ENCODE data around the gene DDX11. TPM values are rescaled to one million over a fixed set of nuclear protein-coding genes. Genes with fewer than 3 reads are reported as not detected.
A peak's percentile ranks its signal among the peaks of the same experiment; 100 is the strongest.
"Not testable (repeated sequence)": the region's sequence is repeated elsewhere in the genome, so short reads cannot be mapped to it uniquely, and the experiment has no call there.

Gene DDX11
- total RNA-seq, 2 donors from 2014 or later: 1.1 to 5.3 TPM

- peaks cover 0 to 23% of the 10 kb centered on the region in 2 donors for H3K4me1 ChIP-seq
- H3K9me3 ChIP-seq: no peaks in the 10 kb centered on the region
- H3K36me3 ChIP-seq: no peaks in the 10 kb centered on the region
- H3K27me3 ChIP-seq: no peaks in the 10 kb centered on the region
- H3K27ac ChIP-seq: no peak overlapping the region
- no peak overlapping the region for H3K4me3 ChIP-seq
- DNase-seq (ENCODE audit: low spot score): no peak
- TF ChIP-seq CTCF (IDR thresholded peaks at IDR 0.05): no peak
These were observed 35.7 kb upstream of the DDX11 start for GRCh38 chr12:31037931-31038330.

GRCh38 chr12:31041033-31041564, 32.6 kb upstream of the DDX11 start:
- Histone ChIP-seq H3K9me3 (no peaks in the 10 kb centered on the region), H3K4me1 (peaks cover 0 to 13% of the 10 kb centered on the region in 2 donors), H3K36me3 (no peaks in the 10 kb centered on the region), H3K27me3 (no peaks in the 10 kb centered on the region), H3K27ac (peak overlapping the region in 1 of 2 donors; percentile 7), H3K4me3 (no peak overlapping the region)
- no peak for DNase-seq (ENCODE audit: low spot score)
- TF ChIP-seq CTCF (IDR thresholded peaks at IDR 0.05): no peak

GRCh38 chr12:31050143-31050542, 23.5 kb upstream of the DDX11 start:
- not testable (repeated sequence) for H3K27ac ChIP-seq; H3K27me3 ChIP-seq; H3K9me3 ChIP-seq; H3K36me3 ChIP-seq; H3K4me1 ChIP-seq; DNase-seq (ENCODE audit: low spot score); H3K4me3 ChIP-seq

- H3K4me1 ChIP-seq; H3K9me3 ChIP-seq; H3K36me3 ChIP-seq; H3K4me3 ChIP-seq; H3K27ac ChIP-seq; DNase-seq (ENCODE audit: low spot score); H3K27me3 ChIP-seq: not testable (repeated sequence)
These were observed 23.1 kb upstream of the DDX11 start for GRCh38 chr12:31050548-31050947.

- not testable (repeated sequence) for H3K36me3 ChIP-seq; H3K4me3 ChIP-seq; H3K27ac ChIP-seq; H3K4me1 ChIP-seq; DNase-seq (ENCODE audit: low spot score); H3K9me3 ChIP-seq; H3K27me3 ChIP-seq
These were observed 22.0 kb upstream of the DDX11 start for GRCh38 chr12:31051692-31052091.

GRCh38 chr12:31052121-31052520, 21.5 kb upstream of the DDX11 start:
- DNase-seq (ENCODE audit: low spot score); H3K27ac ChIP-seq; H3K4me3 ChIP-seq; H3K36me3 ChIP-seq; H3K9me3 ChIP-seq; H3K27me3 ChIP-seq; H3K4me1 ChIP-seq: not testable (repeated sequence)

GRCh38 chr12:31052666-31053439, 20.8 kb upstream of the DDX11 start:
- H3K27me3 ChIP-seq; H3K9me3 ChIP-seq; H3K4me1 ChIP-seq; H3K27ac ChIP-seq; H3K36me3 ChIP-seq; H3K4me3 ChIP-seq; DNase-seq (ENCODE audit: low spot score): not testable (repeated sequence)

- H3K9me3 ChIP-seq; H3K27ac ChIP-seq; H3K4me1 ChIP-seq; H3K4me3 ChIP-seq; H3K27me3 ChIP-seq; DNase-seq (ENCODE audit: low spot score); H3K36me3 ChIP-seq: not testable (repeated sequence)
- TF ChIP-seq CTCF (IDR thresholded peaks at IDR 0.05): peak in 1 of 2 donors; percentile 47
These were observed 19.7 kb upstream of the DDX11 start for GRCh38 chr12:31053944-31054343.

All from right atrium auricular region (tissue), 2 donors.